Neural cell (in vitro differentiated cells): ENCODE measurements around the gene AHNAK2. TPM values are rescaled to one million over a fixed set of nuclear protein-coding genes. Genes with fewer than 3 reads are reported as not detected.

Experiments
- H2AFZ ChIP-seq: fragments of 200-600, 300-800 bp; sonication (generic), shearing (Covaris generic); 2 replicates; pipeline ENCODE4 v1.6.0; 2014; ENCODE audit warnings: low read depth, mild to moderate bottlenecking, antibody characterized with exemption, low read length, moderate library complexity
- H3F3A ChIP-seq: fragments of 200-600 bp; shearing (Covaris generic); 2 replicates; pipeline ENCODE4 v1.6.1; 2016; ENCODE audit warnings: mild to moderate bottlenecking, moderate library complexity, mixed read lengths, antibody characterized with exemption, low read length; ENCODE audit not compliant: insufficient read depth, poor library complexity, severe bottlenecking
- H3K27ac ChIP-seq: fragments of 200-600, 300-800 bp; sonication (generic), shearing (Covaris generic); 2 replicates; pipeline ENCODE4 v1.5.1; 2014; ENCODE audit warnings: mild to moderate bottlenecking, low read length, moderate library complexity
- H3K27me3 ChIP-seq: fragments of 300-800, 200-600 bp; sonication (generic), shearing (Covaris generic); 2 replicates; pipeline ENCODE4 v1.6.0; 2014; ENCODE audit warnings: mild to moderate bottlenecking, low read depth, low read length, moderate library complexity; ENCODE audit not compliant: insufficient read depth
- H3K36me3 ChIP-seq: fragments of 300-800, 200-600 bp; sonication (generic), shearing (Covaris generic); 2 replicates; pipeline ENCODE4 v1.5.1; 2014; ENCODE audit warnings: mild to moderate bottlenecking, antibody characterized with exemption, low read length, moderate library complexity; ENCODE audit not compliant: insufficient read depth
- H3K4me2 ChIP-seq: fragments of 300-800, 200-600 bp; sonication (generic), shearing (Covaris generic); 2 replicates; pipeline ENCODE4 v1.6.0; 2014; ENCODE audit warnings: mild to moderate bottlenecking, low read length
- H3K4me3 ChIP-seq: fragments of 300-800, 200-600 bp; sonication (generic), shearing (Covaris generic); 2 replicates; pipeline ENCODE4 v1.5.1; 2014; ENCODE audit warnings: mild to moderate bottlenecking, low read length, moderate library complexity
- H3K79me2 ChIP-seq: fragments of 200-600 bp; shearing (Covaris generic); replicated peaks from 2 replicates; pipeline ENCODE4 v1.6.0; 2014; ENCODE audit warnings: mild to moderate bottlenecking, low read length, moderate library complexity; ENCODE audit not compliant: insufficient read depth
- H3K9ac ChIP-seq: fragments of 300-800, 200-600 bp; sonication (generic), shearing (Covaris generic); 2 replicates; pipeline ENCODE4 v1.6.1; 2016; ENCODE audit warnings: mild to moderate bottlenecking, low read length, mixed read lengths
- H3K9me2 ChIP-seq: fragments of 200-600 bp; shearing (Covaris generic); 2 replicates; pipeline ENCODE4 v1.6.1; 2016; ENCODE audit warnings: mild to moderate bottlenecking, low read length, mixed read lengths; ENCODE audit not compliant: insufficient read depth
- H3K9me3 ChIP-seq: fragments of 200-600, 300-800 bp; sonication (generic), shearing (Covaris generic); 2 replicates; pipeline ENCODE4 v1.6.1; 2016; ENCODE audit warnings: mild to moderate bottlenecking, mixed run types, low read length, moderate library complexity, mixed read lengths
- H4K20me1 ChIP-seq: fragments of 200-600 bp; shearing (Covaris generic); 2 replicates; pipeline ENCODE4 v1.6.1; 2016; ENCODE audit warnings: mild to moderate bottlenecking, mixed run types; ENCODE audit not compliant: insufficient read depth
- EP300 ChIP-seq: fragments of 450-650 bp; conservative IDR thresholded peaks from 2 replicates; pipeline ENCODE4 v1.6.1; 2014; ENCODE audit warnings: antibody characterized with exemption, mild to moderate bottlenecking, moderate library complexity; ENCODE audit not compliant: poor library complexity, severe bottlenecking
- EZH2 ChIP-seq: fragments of 200-600, 300-800 bp; shearing (Covaris generic), sonication (generic); IDR thresholded peaks from 2 replicates; pipeline ENCODE4 v1.6.1; 2014; ENCODE audit warnings: antibody characterized with exemption, low read length, borderline replicate concordance, mild to moderate bottlenecking; ENCODE audit not compliant: insufficient read depth, poor library complexity, severe bottlenecking
- MXI1 ChIP-seq: fragments of 450-650 bp; conservative IDR thresholded peaks from 2 replicates; pipeline ENCODE4 v1.6.1; 2014; ENCODE audit warnings: antibody characterized with exemption, mild to moderate bottlenecking; ENCODE audit not compliant: poor library complexity, severe bottlenecking
- POLR2AphosphoS5 ChIP-seq: IDR thresholded peaks from 2 replicates; pipeline ENCODE4 v1.6.1; 2012
- RAD21 ChIP-seq: fragments of 450-650 bp; conservative IDR thresholded peaks from 2 replicates; pipeline ENCODE4 v1.6.1; 2014; ENCODE audit warnings: antibody characterized with exemption, mild to moderate bottlenecking, moderate library complexity
- REST ChIP-seq: IDR thresholded peaks from 2 replicates; pipeline ENCODE4 v1.6.1; 2012; ENCODE audit warnings: borderline replicate concordance
- SMC3 ChIP-seq: fragments of 450-650 bp; conservative IDR thresholded peaks from 2 replicates; pipeline ENCODE4 v1.6.1; 2014; ENCODE audit warnings: antibody characterized with exemption, mild to moderate bottlenecking, moderate library complexity; ENCODE audit not compliant: poor library complexity
- TAF1 ChIP-seq: IDR thresholded peaks from 2 replicates; pipeline ENCODE4 v1.6.1; 2012; ENCODE audit warnings: low read depth
- polyA plus RNA-seq: library from polyadenylated mRNA; depleted of rRNA; stranded (reverse); fragments of >200 nt; gene quantifications from 2 replicates; pipeline ENCODE4 v1.2.3, GENCODE V29; 2014
- TF ChIP-seq, protein P1 (sequence below): fragments of 450-650 bp; IDR thresholded peaks from 2 replicates; pipeline ENCODE4 v1.5.1; 2014; ENCODE audit warnings: antibody characterized with exemption, mild to moderate bottlenecking, moderate library complexity; ENCODE audit not compliant: poor library complexity, severe bottlenecking

Gene AHNAK2
- polyA plus RNA-seq, 1 donor from 2014 or later: 1.4 TPM

GRCh38 chr14:104933746-104934733 lies 44.1 kb downstream of the AHNAK2 start:
- H3K4me3 ChIP-seq: peak overlapping the region; percentile 45
- H3K9me3 ChIP-seq: no peaks in the 10 kb centered on the region
- TF ChIP-seq TAF1 (no peak), SMC3 (no peak), EZH2 (no peak), MXI1 (no peak), POLR2AphosphoS5 (no peak), REST (no peak), RAD21 (no peak), EP300 (no peak)
- TF ChIP-seq, protein P1, sequence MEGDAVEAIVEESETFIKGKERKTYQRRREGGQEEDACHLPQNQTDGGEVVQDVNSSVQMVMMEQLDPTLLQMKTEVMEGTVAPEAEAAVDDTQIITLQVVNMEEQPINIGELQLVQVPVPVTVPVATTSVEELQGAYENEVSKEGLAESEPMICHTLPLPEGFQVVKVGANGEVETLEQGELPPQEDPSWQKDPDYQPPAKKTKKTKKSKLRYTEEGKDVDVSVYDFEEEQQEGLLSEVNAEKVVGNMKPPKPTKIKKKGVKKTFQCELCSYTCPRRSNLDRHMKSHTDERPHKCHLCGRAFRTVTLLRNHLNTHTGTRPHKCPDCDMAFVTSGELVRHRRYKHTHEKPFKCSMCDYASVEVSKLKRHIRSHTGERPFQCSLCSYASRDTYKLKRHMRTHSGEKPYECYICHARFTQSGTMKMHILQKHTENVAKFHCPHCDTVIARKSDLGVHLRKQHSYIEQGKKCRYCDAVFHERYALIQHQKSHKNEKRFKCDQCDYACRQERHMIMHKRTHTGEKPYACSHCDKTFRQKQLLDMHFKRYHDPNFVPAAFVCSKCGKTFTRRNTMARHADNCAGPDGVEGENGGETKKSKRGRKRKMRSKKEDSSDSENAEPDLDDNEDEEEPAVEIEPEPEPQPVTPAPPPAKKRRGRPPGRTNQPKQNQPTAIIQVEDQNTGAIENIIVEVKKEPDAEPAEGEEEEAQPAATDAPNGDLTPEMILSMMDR: no peak
- H4K20me1 ChIP-seq: no peaks in the 10 kb centered on the region
- peaks cover 38% of the 10 kb centered on the region for H3K27me3 ChIP-seq
- no peak overlapping the region for H3K4me2 ChIP-seq
- no peak overlapping the region for H3K9ac ChIP-seq
- H3K9me2 ChIP-seq: no peaks in the 10 kb centered on the region
- no peak overlapping the region for H3K27ac ChIP-seq
- H2AFZ ChIP-seq: no peak overlapping the region
- H3F3A ChIP-seq: no peaks in the 10 kb centered on the region
- H3K36me3 ChIP-seq: no peaks in the 10 kb centered on the region
- no peaks in the 10 kb centered on the region for H3K79me2 ChIP-seq

GRCh38 chr14:104932676-104933631 lies 45.2 kb downstream of the AHNAK2 start:
- Histone ChIP-seq H3K36me3 (no peaks in the 10 kb centered on the region), H3K9me3 (no peaks in the 10 kb centered on the region), H4K20me1 (no peaks in the 10 kb centered on the region), H3K27me3 (peaks cover 38% of the 10 kb centered on the region), H3K4me2 (no peak overlapping the region), H3K27ac (no peak overlapping the region), H3K9me2 (no peaks in the 10 kb centered on the region), H3K4me3 (peak overlapping the region; percentile 60), H2AFZ (no peak overlapping the region), H3K9ac (peak overlapping the region; percentile 29), H3F3A (no peaks in the 10 kb centered on the region), H3K79me2 (no peaks in the 10 kb centered on the region)
- peak; percentile 61 for TF ChIP-seq SMC3
- peak; percentile 44 for TF ChIP-seq RAD21
- TF ChIP-seq EZH2: no peak
- TF ChIP-seq, protein P1: peak; percentile 64
